Measurements from ENCODE around the gene ADCY10. TPM values are rescaled to one million over a fixed set of nuclear protein-coding genes. Genes with fewer than 3 reads are reported as not detected.

ADCY10 gene
- total RNA-seq, 1 donor from 2014 or later, result not detected

GRCh38 chr1:167761400-167761799 lies 152.5 kb downstream of the ADCY10 start:
- TF ChIP-seq, protein P1, sequence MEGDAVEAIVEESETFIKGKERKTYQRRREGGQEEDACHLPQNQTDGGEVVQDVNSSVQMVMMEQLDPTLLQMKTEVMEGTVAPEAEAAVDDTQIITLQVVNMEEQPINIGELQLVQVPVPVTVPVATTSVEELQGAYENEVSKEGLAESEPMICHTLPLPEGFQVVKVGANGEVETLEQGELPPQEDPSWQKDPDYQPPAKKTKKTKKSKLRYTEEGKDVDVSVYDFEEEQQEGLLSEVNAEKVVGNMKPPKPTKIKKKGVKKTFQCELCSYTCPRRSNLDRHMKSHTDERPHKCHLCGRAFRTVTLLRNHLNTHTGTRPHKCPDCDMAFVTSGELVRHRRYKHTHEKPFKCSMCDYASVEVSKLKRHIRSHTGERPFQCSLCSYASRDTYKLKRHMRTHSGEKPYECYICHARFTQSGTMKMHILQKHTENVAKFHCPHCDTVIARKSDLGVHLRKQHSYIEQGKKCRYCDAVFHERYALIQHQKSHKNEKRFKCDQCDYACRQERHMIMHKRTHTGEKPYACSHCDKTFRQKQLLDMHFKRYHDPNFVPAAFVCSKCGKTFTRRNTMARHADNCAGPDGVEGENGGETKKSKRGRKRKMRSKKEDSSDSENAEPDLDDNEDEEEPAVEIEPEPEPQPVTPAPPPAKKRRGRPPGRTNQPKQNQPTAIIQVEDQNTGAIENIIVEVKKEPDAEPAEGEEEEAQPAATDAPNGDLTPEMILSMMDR (conservative IDR thresholded peaks at IDR 0.05; ENCODE audit: low read depth, low read length), result no peak
- H3K4me3 ChIP-seq (ENCODE audit: low read depth, low read length), result no peak overlapping the region
- no peak for DNase-seq (ENCODE audit: low read depth)

Other genes with a start within 250 kb of the ADCY10 start
- gene MPZL1, start 192.2 kb downstream of the ADCY10 start, total RNA-seq, result 43.0 and 66.8 TPM in 2 replicates
- gene DCAF6, start 22.5 kb upstream of the ADCY10 start, total RNA-seq, result 35.5 and 37.5 TPM in 2 replicates
- gene MPC2, start 22.9 kb upstream of the ADCY10 start, total RNA-seq, result 47.7 and 62.3 TPM in 2 replicates
- gene GPR161, start 222.8 kb upstream of the ADCY10 start, total RNA-seq, result 9.6 and 11.4 TPM in 2 replicates

All from epithelial cell of proximal tubule (primary cell).